HepG2 (cell line): ENCODE measurements around the gene SPAG9. TPM values are rescaled to one million over a fixed set of nuclear protein-coding genes. Genes with fewer than 3 reads are reported as not detected.

Experiments
- CAMTA2 ChIP-seq: sonication (generic); formaldehyde crosslinking; IDR thresholded peaks from 2 replicates; pipeline ENCODE4 v1.4.0; 2020; ENCODE audit warnings: mild to moderate bottlenecking, missing genetic modification reagents, borderline replicate concordance
- CCAR2 ChIP-seq: fragments of 200-400 bp; formaldehyde crosslinking; optimal IDR thresholded peaks from 2 replicates; pipeline ENCODE3; 2018; ENCODE audit warnings: low read depth, mild to moderate bottlenecking, low read length, moderate library complexity
- CERS6 ChIP-seq: sonication (generic); formaldehyde crosslinking; IDR thresholded peaks from 2 replicates; pipeline ENCODE4 v1.5.0; 2020; ENCODE audit warnings: missing genetic modification reagents
- HBP1 ChIP-seq: IDR thresholded peaks from 2 replicates; pipeline ENCODE4 v1.6.1; 2016; ENCODE audit warnings: low read depth, control low read depth
- HNRNPL ChIP-seq: fragments of 200-400 bp; formaldehyde crosslinking; IDR thresholded peaks from 2 replicates; pipeline ENCODE4 v1.6.1; 2017; ENCODE audit warnings: mild to moderate bottlenecking, low read depth, low read length
- HOXA3 ChIP-seq: sonication (generic); formaldehyde crosslinking; IDR thresholded peaks from 2 replicates; pipeline ENCODE4 v1.5.0; 2020; ENCODE audit warnings: missing genetic modification reagents
- HOXA7 ChIP-seq: sonication (generic); formaldehyde crosslinking; IDR thresholded peaks from 2 replicates; pipeline ENCODE4 v1.8.1; 2022; ENCODE audit warnings: mild to moderate bottlenecking, missing genetic modification reagents, moderate library complexity
- JARID2 ChIP-seq: sonication (generic); formaldehyde crosslinking; IDR thresholded peaks from 2 replicates; pipeline ENCODE4 v1.8.1; 2023; ENCODE audit warnings: missing genetic modification reagents, inconsistent platforms; ENCODE audit not compliant: insufficient replicate concordance
- KAT7 ChIP-seq: IDR thresholded peaks from 2 replicates; pipeline ENCODE4 v1.6.1; 2018; ENCODE audit warnings: borderline replicate concordance, missing compliant biosample characterization
- KMT2A ChIP-seq: sonication (generic); formaldehyde crosslinking; IDR thresholded peaks from 2 replicates; pipeline ENCODE4 v1.4.0; 2020; ENCODE audit warnings: missing genetic modification reagents
- MTF1 ChIP-seq: sonication (generic); formaldehyde crosslinking; IDR thresholded peaks from 2 replicates; pipeline ENCODE4 v1.5.0; 2020; ENCODE audit warnings: missing genetic modification reagents
- SIX4 ChIP-seq: sonication (generic); formaldehyde crosslinking; IDR thresholded peaks from 2 replicates; pipeline ENCODE4 v1.4.0; 2020; ENCODE audit warnings: missing genetic modification reagents
- ZBTB7B ChIP-seq: sonication (generic); formaldehyde crosslinking; IDR thresholded peaks from 2 replicates; pipeline ENCODE4 v1.4.0; 2020; ENCODE audit warnings: missing genetic modification reagents
- ZNF138 ChIP-seq: sonication (generic); formaldehyde crosslinking; IDR thresholded peaks from 2 replicates; pipeline ENCODE4 v1.5.0; 2020; ENCODE audit warnings: mild to moderate bottlenecking, low read depth, missing genetic modification reagents
- ZNF576 ChIP-seq: sonication (generic); formaldehyde crosslinking; IDR thresholded peaks from 2 replicates; pipeline ENCODE4 v1.4.0; 2020; ENCODE audit warnings: mild to moderate bottlenecking, missing genetic modification reagents
- ZSCAN21 ChIP-seq: sonication (generic); formaldehyde crosslinking; IDR thresholded peaks from 2 replicates; pipeline ENCODE4 v1.8.0; 2022; ENCODE audit warnings: mild to moderate bottlenecking, missing genetic modification reagents, moderate library complexity, borderline replicate concordance
- ZZZ3 ChIP-seq: sonication (generic); formaldehyde crosslinking; IDR thresholded peaks from 2 replicates; pipeline ENCODE4 v1.4.0; 2020; ENCODE audit warnings: missing genetic modification reagents, mild to moderate bottlenecking, borderline replicate concordance
- polyA plus RNA-seq, 8 experiments: library from polyadenylated mRNA; depleted of rRNA in 3 of 8; stranded (reverse) in 7 of 8; unstranded in 1 of 8; fragments of >200 nt; fragmentation: Illumina TruSeq in 4 of 8; extraction: Trizol in 4 of 8; gene quantifications; 2 replicates each; pipeline versions ENCODE4 v1.2.1 to v1.2.3, GENCODE V29; 2011 to 2016; ENCODE audit warnings: low read depth in 4 of 8, missing spikeins in 1 of 8, mixed read lengths in 1 of 8; ENCODE audit not compliant: insufficient read depth in 1 of 8
- total RNA-seq, 5 experiments: library from RNA; depleted of rRNA; stranded (reverse); fragments of >200 nt; fragmentation: Illumina TruSeq; extraction: Trizol; gene quantifications; 2 replicates each; pipeline ENCODE4 v1.2.3, GENCODE V29; 2016; ENCODE audit warnings: low read depth in 1 of 5
- TF ChIP-seq, protein P1 (sequence below): sonication (generic); formaldehyde crosslinking; conservative IDR thresholded peaks from 2 replicates; pipeline ENCODE4 v1.4.0; 2020; ENCODE audit warnings: missing genetic modification reagents
- TF ChIP-seq, protein P2 (sequence below): sonication (generic); formaldehyde crosslinking; IDR thresholded peaks from 2 replicates; pipeline ENCODE4 v1.9.0; 2022; ENCODE audit warnings: missing genetic modification reagents, mild to moderate bottlenecking, borderline replicate concordance
- TF ChIP-seq, protein P3 (sequence below): sonication (generic); formaldehyde crosslinking; IDR thresholded peaks from 2 replicates; pipeline ENCODE4 v1.5.1; 2020; ENCODE audit warnings: missing genetic modification reagents, mild to moderate bottlenecking, borderline replicate concordance

Gene SPAG9
- total and polyA plus RNA-seq, 2 of the 13 experiments (the other 11 are each of a cell fraction or from before 2014, with no cell fraction given) = 43.2 to 78.6 TPM

- TF ChIP-seq, protein P1, sequence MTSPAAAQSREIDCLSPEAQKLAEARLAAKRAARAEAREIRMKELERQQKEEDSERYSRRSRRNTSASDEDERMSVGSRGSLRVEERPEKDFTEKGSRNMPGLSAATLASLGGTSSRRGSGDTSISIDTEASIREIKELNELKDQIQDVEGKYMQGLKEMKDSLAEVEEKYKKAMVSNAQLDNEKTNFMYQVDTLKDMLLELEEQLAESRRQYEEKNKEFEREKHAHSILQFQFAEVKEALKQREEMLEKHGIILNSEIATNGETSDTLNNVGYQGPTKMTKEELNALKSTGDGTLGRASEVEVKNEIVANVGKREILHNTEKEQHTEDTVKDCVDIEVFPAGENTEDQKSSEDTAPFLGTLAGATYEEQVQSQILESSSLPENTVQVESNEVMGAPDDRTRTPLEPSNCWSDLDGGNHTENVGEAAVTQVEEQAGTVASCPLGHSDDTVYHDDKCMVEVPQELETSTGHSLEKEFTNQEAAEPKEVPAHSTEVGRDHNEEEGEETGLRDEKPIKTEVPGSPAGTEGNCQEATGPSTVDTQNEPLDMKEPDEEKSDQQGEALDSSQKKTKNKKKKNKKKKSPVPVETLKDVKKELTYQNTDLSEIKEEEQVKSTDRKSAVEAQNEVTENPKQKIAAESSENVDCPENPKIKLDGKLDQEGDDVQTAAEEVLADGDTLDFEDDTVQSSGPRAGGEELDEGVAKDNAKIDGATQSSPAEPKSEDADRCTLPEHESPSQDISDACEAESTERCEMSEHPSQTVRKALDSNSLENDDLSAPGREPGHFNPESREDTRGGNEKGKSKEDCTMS (CRISPR knock-in tag) = no peak
- TF ChIP-seq ZBTB7B (CRISPR knock-in tag) (peak; percentile 34; the same call in 1 of the 2 replicates), MTF1 (CRISPR knock-in tag) (no peak), HOXA7 (no peak), SIX4 (no peak; the same call in 1 of the 2 replicates), ZZZ3 (no peak), ZNF138 (CRISPR knock-in tag) (no peak), CCAR2 (no peak), CERS6 (CRISPR knock-in tag) (no peak), CAMTA2 (no peak), HOXA3 (CRISPR knock-in tag) (peak; percentile 88), ZSCAN21 (CRISPR knock-in tag) (no peak), HBP1 (CRISPR knock-in tag) (no peak), KAT7 (CRISPR knock-in tag) (no peak; the same call in 1 of the 2 replicates), JARID2 (CRISPR knock-in tag) (no peak), ZNF576 (no peak), KMT2A (CRISPR knock-in tag) (no peak), HNRNPL (no peak)
- TF ChIP-seq, protein P2, sequence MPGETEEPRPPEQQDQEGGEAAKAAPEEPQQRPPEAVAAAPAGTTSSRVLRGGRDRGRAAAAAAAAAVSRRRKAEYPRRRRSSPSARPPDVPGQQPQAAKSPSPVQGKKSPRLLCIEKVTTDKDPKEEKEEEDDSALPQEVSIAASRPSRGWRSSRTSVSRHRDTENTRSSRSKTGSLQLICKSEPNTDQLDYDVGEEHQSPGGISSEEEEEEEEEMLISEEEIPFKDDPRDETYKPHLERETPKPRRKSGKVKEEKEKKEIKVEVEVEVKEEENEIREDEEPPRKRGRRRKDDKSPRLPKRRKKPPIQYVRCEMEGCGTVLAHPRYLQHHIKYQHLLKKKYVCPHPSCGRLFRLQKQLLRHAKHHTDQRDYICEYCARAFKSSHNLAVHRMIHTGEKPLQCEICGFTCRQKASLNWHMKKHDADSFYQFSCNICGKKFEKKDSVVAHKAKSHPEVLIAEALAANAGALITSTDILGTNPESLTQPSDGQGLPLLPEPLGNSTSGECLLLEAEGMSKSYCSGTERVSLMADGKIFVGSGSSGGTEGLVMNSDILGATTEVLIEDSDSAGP (CRISPR knock-in tag) = peak; percentile 26; the same call in 1 of the 2 replicates
- TF ChIP-seq, protein P3, sequence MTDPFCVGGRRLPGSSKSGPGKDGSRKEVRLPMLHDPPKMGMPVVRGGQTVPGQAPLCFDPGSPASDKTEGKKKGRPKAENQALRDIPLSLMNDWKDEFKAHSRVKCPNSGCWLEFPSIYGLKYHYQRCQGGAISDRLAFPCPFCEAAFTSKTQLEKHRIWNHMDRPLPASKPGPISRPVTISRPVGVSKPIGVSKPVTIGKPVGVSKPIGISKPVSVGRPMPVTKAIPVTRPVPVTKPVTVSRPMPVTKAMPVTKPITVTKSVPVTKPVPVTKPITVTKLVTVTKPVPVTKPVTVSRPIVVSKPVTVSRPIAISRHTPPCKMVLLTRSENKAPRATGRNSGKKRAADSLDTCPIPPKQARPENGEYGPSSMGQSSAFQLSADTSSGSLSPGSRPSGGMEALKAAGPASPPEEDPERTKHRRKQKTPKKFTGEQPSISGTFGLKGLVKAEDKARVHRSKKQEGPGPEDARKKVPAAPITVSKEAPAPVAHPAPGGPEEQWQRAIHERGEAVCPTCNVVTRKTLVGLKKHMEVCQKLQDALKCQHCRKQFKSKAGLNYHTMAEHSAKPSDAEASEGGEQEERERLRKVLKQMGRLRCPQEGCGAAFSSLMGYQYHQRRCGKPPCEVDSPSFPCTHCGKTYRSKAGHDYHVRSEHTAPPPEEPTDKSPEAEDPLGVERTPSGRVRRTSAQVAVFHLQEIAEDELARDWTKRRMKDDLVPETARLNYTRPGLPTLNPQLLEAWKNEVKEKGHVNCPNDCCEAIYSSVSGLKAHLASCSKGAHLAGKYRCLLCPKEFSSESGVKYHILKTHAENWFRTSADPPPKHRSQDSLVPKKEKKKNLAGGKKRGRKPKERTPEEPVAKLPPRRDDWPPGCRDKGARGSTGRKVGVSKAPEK = no peak
These were observed 143.0 kb downstream of the SPAG9 start (continued) for GRCh38 chr17:50977487-50978159.
